ENCODE measurements around the gene MAP1B.

Gene MAP1B

GRCh38 chr5:72123764-72124376, 16.6 kb downstream of the MAP1B start:
- no peaks in the 10 kb centered on the region for H3K79me2 ChIP-seq (ENCODE audit: insufficient read depth, low read length)
- H2AFZ ChIP-seq (ENCODE audit: low read depth, low read length), result no peak overlapping the region
- ATAC-seq (ENCODE audit: insufficient read depth, low read depth) (no peak), DNase-seq (no peak)
- no peaks in the 10 kb centered on the region for H3K36me3 ChIP-seq (ENCODE audit: insufficient read depth, low read length)
- H3K4me1 ChIP-seq (ENCODE audit: insufficient read depth, low read length), result no peaks in the 10 kb centered on the region
- no peak overlapping the region for H3K4me3 ChIP-seq (ENCODE audit: low read depth in 1 of 2, low read length in 2 of 2)
- H4K20me1 ChIP-seq (ENCODE audit: insufficient read depth, low read length), result no peaks in the 10 kb centered on the region
- no peak overlapping the region for H3K4me2 ChIP-seq (ENCODE audit: insufficient read depth, low read length)
- H3K27ac ChIP-seq (ENCODE audit: low read length), result no peak overlapping the region
- no peak for TF ChIP-seq EZH2 (IDR thresholded peaks at IDR 0.05; ENCODE audit: borderline replicate concordance, low read depth, low read length, severe bottlenecking)
- TF ChIP-seq, protein P1, sequence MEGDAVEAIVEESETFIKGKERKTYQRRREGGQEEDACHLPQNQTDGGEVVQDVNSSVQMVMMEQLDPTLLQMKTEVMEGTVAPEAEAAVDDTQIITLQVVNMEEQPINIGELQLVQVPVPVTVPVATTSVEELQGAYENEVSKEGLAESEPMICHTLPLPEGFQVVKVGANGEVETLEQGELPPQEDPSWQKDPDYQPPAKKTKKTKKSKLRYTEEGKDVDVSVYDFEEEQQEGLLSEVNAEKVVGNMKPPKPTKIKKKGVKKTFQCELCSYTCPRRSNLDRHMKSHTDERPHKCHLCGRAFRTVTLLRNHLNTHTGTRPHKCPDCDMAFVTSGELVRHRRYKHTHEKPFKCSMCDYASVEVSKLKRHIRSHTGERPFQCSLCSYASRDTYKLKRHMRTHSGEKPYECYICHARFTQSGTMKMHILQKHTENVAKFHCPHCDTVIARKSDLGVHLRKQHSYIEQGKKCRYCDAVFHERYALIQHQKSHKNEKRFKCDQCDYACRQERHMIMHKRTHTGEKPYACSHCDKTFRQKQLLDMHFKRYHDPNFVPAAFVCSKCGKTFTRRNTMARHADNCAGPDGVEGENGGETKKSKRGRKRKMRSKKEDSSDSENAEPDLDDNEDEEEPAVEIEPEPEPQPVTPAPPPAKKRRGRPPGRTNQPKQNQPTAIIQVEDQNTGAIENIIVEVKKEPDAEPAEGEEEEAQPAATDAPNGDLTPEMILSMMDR (IDR thresholded peaks at IDR 0.05; ENCODE audit: borderline replicate concordance, extremely low read depth, low read length, poor library complexity, severe bottlenecking), result no peak
- no peak overlapping the region for H3K9ac ChIP-seq (ENCODE audit: low read depth, low read length)
- peaks cover 28% of the 10 kb centered on the region for H3K27me3 ChIP-seq (ENCODE audit: insufficient read depth, low read length, poor library complexity)
- no peaks in the 10 kb centered on the region for H3K9me3 ChIP-seq (ENCODE audit: insufficient read depth, low read length, severe bottlenecking)

- Histone ChIP-seq H3K4me2 (ENCODE audit: insufficient read depth, low read length) (no peak overlapping the region), H3K9me3 (ENCODE audit: insufficient read depth, low read length, severe bottlenecking) (no peaks in the 10 kb centered on the region), H3K79me2 (ENCODE audit: insufficient read depth, low read length) (no peaks in the 10 kb centered on the region), H3K27ac (ENCODE audit: low read length) (no peak overlapping the region), H3K4me3 (ENCODE audit: low read depth in 1 of 2, low read length in 2 of 2) (no peak overlapping the region), H3K36me3 (ENCODE audit: insufficient read depth, low read length) (no peaks in the 10 kb centered on the region), H4K20me1 (ENCODE audit: insufficient read depth, low read length) (no peaks in the 10 kb centered on the region), H3K27me3 (ENCODE audit: insufficient read depth, low read length, poor library complexity) (peaks cover 30% of the 10 kb centered on the region), H3K4me1 (ENCODE audit: insufficient read depth, low read length) (no peaks in the 10 kb centered on the region), H3K9ac (ENCODE audit: low read depth, low read length) (no peak overlapping the region), H2AFZ (ENCODE audit: low read depth, low read length) (no peak overlapping the region)
- no peak for ATAC-seq (ENCODE audit: insufficient read depth, low read depth)
- TF ChIP-seq, protein P1 (IDR thresholded peaks at IDR 0.05; ENCODE audit: borderline replicate concordance, extremely low read depth, low read length, poor library complexity, severe bottlenecking), result no peak
- TF ChIP-seq EZH2 (IDR thresholded peaks at IDR 0.05; ENCODE audit: borderline replicate concordance, low read depth, low read length, severe bottlenecking), result no peak
- DNase-seq, result no peak
Measured at GRCh38 chr5:72125271-72125940, 18.1 kb downstream of the MAP1B start.

DNA sequence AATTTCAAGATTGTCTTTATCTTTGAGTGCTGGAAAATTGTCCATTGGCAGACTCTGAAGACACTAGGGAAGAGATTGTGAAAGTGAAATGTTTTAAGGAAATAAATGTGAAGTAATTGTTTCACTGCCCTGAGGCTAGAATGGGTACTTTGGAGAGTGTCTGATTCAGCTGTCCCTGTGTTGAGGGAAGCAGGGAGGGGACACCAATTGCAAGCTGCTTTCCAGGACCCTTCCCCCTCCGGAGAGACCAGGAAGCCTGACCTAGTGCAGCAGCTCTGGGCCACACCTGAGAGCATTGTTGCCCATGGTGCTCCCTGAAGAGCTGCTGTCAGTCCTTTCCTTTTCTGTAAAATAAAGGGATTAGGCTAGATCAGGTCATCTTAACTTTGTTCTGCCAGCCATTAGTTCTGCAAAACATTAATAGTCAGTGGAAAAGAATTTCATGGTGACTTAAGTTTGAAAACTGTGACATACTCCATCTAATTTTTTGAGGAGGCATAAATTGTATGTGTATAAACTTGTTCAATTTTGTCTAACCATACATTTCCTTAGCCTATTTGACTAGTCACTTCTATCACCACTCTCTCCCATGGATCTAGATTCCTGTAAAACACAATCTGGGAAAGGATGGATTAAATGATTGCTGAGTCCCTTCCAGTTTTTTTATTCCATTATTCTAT, 18.8 kb downstream of the MAP1B start:
- H2AFZ ChIP-seq (ENCODE audit: low read depth, low read length), result no peak overlapping the region
- DNase-seq (no peak), ATAC-seq (ENCODE audit: insufficient read depth, low read depth) (no peak)
- no peaks in the 10 kb centered on the region for H3K4me1 ChIP-seq (ENCODE audit: insufficient read depth, low read length)
- no peak overlapping the region for H3K4me2 ChIP-seq (ENCODE audit: insufficient read depth, low read length)
- no peak overlapping the region for H3K9ac ChIP-seq (ENCODE audit: low read depth, low read length)
- TF ChIP-seq, protein P1 (IDR thresholded peaks at IDR 0.05; ENCODE audit: borderline replicate concordance, extremely low read depth, low read length, poor library complexity, severe bottlenecking), result no peak
- peaks cover 30% of the 10 kb centered on the region for H3K27me3 ChIP-seq (ENCODE audit: insufficient read depth, low read length, poor library complexity)
- no peaks in the 10 kb centered on the region for H4K20me1 ChIP-seq (ENCODE audit: insufficient read depth, low read length)
- H3K27ac ChIP-seq (ENCODE audit: low read length), result no peak overlapping the region
- H3K36me3 ChIP-seq (ENCODE audit: insufficient read depth, low read length), result no peaks in the 10 kb centered on the region
- H3K4me3 ChIP-seq (ENCODE audit: low read depth in 1 of 2, low read length in 2 of 2), result no peak overlapping the region
- H3K79me2 ChIP-seq (ENCODE audit: insufficient read depth, low read length), result no peaks in the 10 kb centered on the region
- no peaks in the 10 kb centered on the region for H3K9me3 ChIP-seq (ENCODE audit: insufficient read depth, low read length, severe bottlenecking)
